ENCODE results near the gene PARVG. TPM values are rescaled to one million over a fixed set of nuclear protein-coding genes. Genes with fewer than 3 reads are reported as not detected.

The PARVG gene
- total and polyA plus RNA-seq, 2 of the 8 experiments (the other 6 are each of a cell fraction or from before 2014, with no cell fraction given) = 0.37 to 1.5 TPM

DNA sequence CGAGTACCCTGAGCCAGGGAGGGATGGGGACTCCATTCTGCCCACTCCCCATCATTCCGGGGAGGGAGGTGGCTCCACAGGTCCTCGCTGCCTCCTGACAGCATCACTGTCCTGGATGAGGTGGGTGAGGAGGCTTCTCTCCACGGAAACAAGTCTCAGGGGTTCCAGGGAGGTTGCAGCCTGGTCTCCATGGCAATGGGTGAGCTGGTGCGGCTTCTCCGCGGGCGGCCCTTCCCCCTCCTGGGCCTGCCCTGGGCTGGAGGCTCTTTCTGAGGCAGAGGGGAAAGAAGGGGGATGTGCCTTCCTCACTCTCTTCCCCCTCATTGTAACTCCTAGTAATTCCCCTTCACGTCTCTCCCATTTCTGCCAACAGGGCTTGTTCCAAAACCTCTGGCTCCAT, 37.1 kb upstream of the PARVG start (continued):
- TF ChIP-seq KDM4A (IDR thresholded peaks at IDR 0.05; ENCODE audit: low read depth, low read length, severe bottlenecking) (no peak), MAFK (IDR thresholded peaks at IDR 0.05; ENCODE audit: low read depth, low read length) (no peak), ZNF274 (IDR thresholded peaks at IDR 0.05; ENCODE audit: borderline replicate concordance, extremely low read depth, low read length) (no peak), EZH2 (IDR thresholded peaks at IDR 0.05; ENCODE audit: low read depth, low read length, severe bottlenecking) (no peak), GTF2F1 (IDR thresholded peaks at IDR 0.05; ENCODE audit: borderline replicate concordance, low read depth, low read length) (no peak), SIN3A (conservative IDR thresholded peaks at IDR 0.05 in 1 of 2, IDR thresholded peaks at IDR 0.05 in 1 of 2; ENCODE audit: low read depth in 1 of 2, low read length in 2 of 2) (no peak)
